ENCODE data around the gene RARA. TPM values are rescaled to one million over a fixed set of nuclear protein-coding genes. Genes with fewer than 3 reads are reported as not detected.
"Not testable (repeated sequence)": the region's sequence is repeated elsewhere in the genome, so short reads cannot be mapped to it uniquely, and the experiment has no call there.

Gene RARA
- total RNA-seq, 2 donors from 2014 or later = 43.7 to 61.9 TPM

DNA sequence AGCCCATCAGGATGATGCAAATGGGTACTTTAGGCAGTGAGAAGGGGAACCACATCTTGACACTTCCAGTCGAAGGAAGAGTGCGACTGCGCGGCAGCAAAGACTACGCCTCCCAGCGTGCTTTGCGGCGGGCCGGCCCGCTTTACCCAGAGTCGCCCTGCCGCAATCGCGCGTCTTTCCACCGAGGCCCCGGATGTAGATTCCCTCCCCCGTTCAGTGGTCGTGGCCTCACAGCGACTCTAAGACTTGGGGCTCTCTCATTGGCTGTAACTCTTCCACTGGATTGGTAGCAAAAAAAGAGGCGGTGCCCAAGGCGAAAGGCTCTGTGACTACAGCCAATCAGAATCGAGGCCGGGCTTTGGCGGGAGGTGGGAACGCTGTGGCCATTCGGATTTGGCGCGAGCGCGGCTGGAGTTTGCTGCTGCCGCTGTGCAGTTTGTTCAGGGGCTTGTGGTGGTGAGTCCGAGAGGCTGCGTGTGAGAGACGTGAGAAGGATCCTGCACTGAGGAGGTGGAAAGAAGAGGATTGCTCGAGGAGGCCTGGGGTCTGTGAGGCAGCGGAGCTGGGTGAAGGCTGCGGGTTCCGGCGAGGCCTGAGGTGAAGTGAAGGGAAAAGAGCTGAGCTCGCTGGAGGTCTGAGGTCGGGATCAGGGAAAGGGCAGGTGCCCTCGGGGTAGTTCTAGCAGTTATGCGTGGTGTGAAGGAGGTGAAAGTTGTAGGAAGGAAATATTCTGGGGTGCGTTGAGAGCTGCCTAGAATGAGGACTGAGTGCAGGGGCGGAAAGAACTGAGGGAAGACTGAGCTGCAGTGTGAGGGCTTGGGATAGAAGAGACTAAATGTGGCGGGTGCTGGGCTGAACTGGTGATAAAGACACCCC, 21.2 kb upstream of the RARA start, which contains the start of gene CDC6:
Gene CDC6 (plus strand): TSS at position 386 of the 876 bp plus-strand sequence. CDS start 1,542 bp downstream, outside the sequence.
- Mint-ChIP-seq H3K27ac (peak within 1 kb of the TSS; percentile 97), H3K36me3 (ENCODE audit: low read depth) (peaks cover 59% of the 10 kb centered on the region), H3K4me1 (peaks cover 35% of the 10 kb centered on the region), H3K27me3 (no peaks in the 10 kb centered on the region), H3K4me3 (peak within 1 kb of the TSS; percentile 99), H3K9me3 (no peaks in the 10 kb centered on the region)
- peak; percentile 89 for ATAC-seq (replicated peaks)

DNA sequence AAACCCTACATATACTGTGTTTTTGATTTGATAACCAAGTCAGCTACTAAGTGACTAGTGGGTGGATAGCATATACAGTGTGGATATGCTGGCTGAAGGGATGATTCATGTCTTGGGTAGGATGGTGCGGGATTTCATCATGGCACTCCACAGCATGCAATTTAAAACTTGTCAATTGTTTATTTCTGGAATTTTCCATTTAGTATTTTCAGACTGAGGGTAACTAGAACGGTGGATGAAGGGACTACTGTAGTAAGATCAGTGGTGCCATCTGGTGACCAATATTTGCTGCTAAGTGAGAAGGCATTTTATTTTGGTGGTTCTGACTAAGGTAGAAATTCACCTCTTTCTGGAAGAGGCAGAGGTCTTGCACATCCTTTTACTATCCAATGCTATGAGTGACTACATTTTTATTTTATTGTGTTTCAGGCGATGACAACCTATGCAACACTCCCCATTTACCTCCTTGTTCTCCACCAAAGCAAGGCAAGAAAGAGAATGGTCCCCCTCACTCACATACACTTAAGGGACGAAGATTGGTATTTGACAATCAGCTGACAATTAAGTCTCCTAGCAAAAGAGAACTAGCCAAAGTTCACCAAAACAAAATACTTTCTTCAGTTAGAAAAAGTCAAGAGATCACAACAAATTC, 18.2 kb upstream of the RARA start:
- Mint-ChIP-seq H3K4me3 (peak overlapping the region; percentile 99), H3K9me3 (no peaks in the 10 kb centered on the region), H3K27me3 (no peaks in the 10 kb centered on the region), H3K27ac (peak overlapping the region; percentile 34), H3K36me3 (ENCODE audit: low read depth) (peaks cover 83% of the 10 kb centered on the region), H3K4me1 (peaks cover 25% of the 10 kb centered on the region)
- no peak for ATAC-seq (replicated peaks)

DNA sequence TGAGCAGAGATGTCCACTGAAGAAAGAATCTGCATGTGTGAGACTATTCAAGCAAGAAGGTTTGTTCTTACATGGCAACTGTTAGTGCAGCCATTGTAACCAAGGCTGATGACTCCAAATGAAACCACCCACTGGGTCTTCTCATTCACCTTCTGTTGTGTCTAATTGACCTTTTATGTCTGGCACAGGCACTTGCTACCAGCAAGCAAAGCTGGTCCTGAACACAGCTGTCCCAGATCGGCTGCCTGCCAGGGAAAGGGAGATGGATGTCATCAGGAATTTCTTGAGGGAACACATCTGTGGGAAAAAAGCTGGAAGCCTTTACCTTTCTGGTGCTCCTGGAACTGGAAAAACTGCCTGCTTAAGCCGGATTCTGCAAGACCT, 17.7 kb upstream of the RARA start:
- no peak for ATAC-seq (replicated peaks)
- Mint-ChIP-seq H3K9me3 (no peaks in the 10 kb centered on the region), H3K4me3 (peak overlapping the region; percentile 99)

DNA sequence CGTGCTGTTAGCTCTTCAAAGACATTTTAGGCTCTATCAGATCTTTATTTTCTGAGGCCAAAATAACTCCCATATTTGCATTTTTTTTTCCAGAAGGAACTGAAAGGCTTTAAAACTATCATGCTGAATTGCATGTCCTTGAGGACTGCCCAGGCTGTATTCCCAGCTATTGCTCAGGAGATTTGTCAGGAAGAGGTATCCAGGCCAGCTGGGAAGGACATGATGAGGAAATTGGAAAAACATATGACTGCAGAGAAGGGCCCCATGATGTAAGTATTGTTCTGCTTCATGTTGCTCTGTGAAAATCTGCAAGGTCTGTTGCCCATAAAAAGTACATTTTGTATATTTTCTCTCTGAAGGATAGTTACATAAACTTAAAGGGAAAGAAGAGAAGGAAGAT, 15.6 kb upstream of the RARA start:
- peaks cover 18% of the 10 kb centered on the region for H3K4me1 Mint-ChIP-seq
- no peak overlapping the region for H3K4me3 Mint-ChIP-seq
- H3K36me3 Mint-ChIP-seq (ENCODE audit: low read depth) = peaks cover 99% of the 10 kb centered on the region
- no peaks in the 10 kb centered on the region for H3K27me3 Mint-ChIP-seq
- ATAC-seq (replicated peaks) = no peak
- no peak overlapping the region for H3K27ac Mint-ChIP-seq
- H3K9me3 Mint-ChIP-seq = no peaks in the 10 kb centered on the region

More for the DNA sequence above, 17.7 kb upstream of the RARA start:
- peaks cover 89% of the 10 kb centered on the region for H3K36me3 Mint-ChIP-seq (ENCODE audit: low read depth)
- no peaks in the 10 kb centered on the region for H3K27me3 Mint-ChIP-seq
- peaks cover 29% of the 10 kb centered on the region for H3K4me1 Mint-ChIP-seq
- H3K27ac Mint-ChIP-seq = peak overlapping the region; percentile 34

DNA sequence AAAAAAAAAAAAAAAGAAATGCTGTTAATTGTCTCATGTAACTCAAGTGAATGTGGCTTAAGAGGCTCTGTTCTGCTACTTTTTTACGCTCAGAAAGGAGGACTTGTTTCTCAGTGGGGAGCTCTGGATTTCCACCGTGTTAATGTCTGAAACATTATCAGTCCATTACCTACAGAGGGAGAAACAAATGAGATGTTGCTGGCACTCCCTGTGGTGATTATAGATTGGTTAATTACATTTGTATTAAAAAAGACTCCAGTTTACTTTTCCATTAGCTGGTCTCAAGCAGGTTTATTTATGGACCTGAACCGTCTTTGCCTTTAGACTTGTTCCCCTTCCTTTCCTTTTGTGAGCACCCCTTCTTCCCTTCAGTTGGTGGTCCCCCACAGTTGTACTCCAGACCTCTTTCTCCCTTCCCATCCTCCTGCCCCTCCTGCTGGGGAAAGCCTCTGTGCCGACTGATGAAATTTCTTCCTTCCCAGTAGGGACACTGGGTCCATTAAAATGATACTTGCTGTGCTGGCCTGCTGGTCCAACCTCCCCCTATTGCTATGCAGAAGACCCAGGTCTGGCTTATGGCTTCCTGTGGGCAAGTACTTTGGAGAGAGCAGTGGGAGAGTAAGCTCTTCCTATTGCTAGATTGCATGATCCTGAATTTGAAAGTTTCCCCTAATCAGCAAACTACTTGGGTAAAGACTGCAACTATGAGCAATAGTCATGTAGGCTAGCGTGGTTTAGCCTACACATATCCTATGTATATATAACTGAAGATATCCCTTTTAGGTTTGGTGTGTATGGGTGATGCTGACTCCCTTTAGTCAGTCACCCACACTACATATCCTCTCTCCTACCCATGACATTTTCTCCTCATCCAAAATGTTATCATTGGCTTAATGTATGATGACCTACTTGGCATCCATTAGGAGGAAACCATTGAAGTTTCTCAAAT, 13.2 kb upstream of the RARA start:
- Mint-ChIP-seq H3K4me1 (peaks cover 9% of the 10 kb centered on the region), H3K4me3 (peak overlapping the region; percentile 32), H3K27me3 (no peaks in the 10 kb centered on the region), H3K9me3 (no peaks in the 10 kb centered on the region), H3K36me3 (ENCODE audit: low read depth) (peaks cover 100% of the 10 kb centered on the region), H3K27ac (peak overlapping the region; percentile 39)
- peak; percentile 99 for ATAC-seq (replicated peaks)

DNA sequence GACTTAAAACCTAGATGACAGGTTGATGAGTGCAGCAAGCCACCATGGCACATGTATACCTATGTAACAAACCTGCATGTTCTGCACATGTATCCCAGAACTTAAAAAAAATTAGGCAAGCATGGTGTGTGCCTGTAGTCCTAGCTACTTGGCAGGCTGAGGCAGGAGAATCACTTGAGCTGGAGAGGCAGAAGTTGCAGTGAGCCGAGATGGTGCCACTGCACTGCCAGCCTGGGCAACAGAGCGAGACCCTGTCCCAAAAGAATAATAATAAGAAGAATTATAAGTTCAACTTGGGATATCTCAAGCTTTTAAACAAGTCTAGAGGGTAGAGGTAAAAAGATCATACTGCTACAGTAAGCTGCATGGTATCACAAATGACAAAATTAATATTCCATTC, 11.5 kb upstream of the RARA start:
- Mint-ChIP-seq H3K4me3 (no peak overlapping the region), H3K9me3 (no peaks in the 10 kb centered on the region), H3K27ac (no peak overlapping the region), H3K4me1 (peaks cover 6% of the 10 kb centered on the region), H3K27me3 (no peaks in the 10 kb centered on the region), H3K36me3 (ENCODE audit: low read depth) (peaks cover 100% of the 10 kb centered on the region)
- no peak for ATAC-seq (replicated peaks)

DNA sequence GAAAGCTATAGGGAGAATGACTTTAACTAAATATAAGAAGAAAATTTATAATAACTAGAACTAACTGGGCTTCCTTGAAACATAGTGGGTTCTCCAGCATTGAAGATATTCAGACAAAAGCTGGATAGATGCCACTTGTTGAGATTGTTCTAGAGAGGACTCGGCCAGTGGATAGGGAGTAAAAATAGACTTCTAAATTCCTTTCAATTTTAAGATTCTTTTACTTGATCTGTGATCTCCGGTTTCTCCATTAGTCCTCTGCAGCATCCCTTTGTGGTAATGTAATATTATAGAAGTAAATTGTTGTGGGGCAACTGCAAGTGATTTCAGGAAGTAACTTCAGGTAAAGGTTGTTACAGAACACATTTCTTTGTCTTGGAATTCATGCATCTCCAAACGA, 10.3 kb upstream of the RARA start:
- no peak for ATAC-seq (replicated peaks)
- H3K9me3 Mint-ChIP-seq = no peaks in the 10 kb centered on the region
- no peak overlapping the region for H3K27ac Mint-ChIP-seq
- no peaks in the 10 kb centered on the region for H3K27me3 Mint-ChIP-seq
- H3K4me3 Mint-ChIP-seq = no peak overlapping the region
- H3K36me3 Mint-ChIP-seq (ENCODE audit: low read depth) = peaks cover 100% of the 10 kb centered on the region
- H3K4me1 Mint-ChIP-seq = peaks cover 14% of the 10 kb centered on the region

DNA sequence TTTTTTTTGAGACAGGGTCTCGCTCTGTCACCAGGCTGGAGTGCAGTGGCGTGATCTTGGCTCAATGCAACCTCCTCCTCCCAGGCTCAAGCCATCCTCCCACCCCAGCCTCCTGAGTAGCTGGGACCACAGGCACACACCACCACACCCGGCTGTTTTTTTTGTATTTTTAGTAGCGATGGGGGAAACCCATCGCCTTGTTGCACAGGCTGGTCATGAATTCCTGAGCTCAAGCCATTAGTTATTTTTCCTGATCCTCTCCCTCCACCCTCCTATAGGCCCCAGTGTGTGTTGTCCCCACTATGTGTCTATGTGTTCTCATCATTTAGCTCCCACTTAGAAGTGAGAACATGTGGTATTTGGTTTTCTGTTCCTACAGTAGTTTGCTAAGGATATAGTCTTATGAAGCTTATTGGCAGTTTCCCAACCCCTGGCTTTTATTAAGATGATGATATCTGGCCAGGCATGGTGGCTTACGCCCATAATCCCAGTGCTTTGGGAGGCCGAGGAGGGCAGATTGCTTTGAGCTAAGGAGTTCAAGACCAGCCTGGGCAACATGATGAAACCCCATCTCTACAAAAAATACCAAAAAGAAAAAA, 9.7 kb upstream of the RARA start:
- not testable (repeated sequence) for H3K4me3 Mint-ChIP-seq; H3K27me3 Mint-ChIP-seq; ATAC-seq (replicated peaks); H3K9me3 Mint-ChIP-seq; H3K27ac Mint-ChIP-seq
- peaks cover 100% of the 10 kb centered on the region for H3K36me3 Mint-ChIP-seq (ENCODE audit: low read depth)
- peaks cover 19% of the 10 kb centered on the region for H3K4me1 Mint-ChIP-seq

DNA sequence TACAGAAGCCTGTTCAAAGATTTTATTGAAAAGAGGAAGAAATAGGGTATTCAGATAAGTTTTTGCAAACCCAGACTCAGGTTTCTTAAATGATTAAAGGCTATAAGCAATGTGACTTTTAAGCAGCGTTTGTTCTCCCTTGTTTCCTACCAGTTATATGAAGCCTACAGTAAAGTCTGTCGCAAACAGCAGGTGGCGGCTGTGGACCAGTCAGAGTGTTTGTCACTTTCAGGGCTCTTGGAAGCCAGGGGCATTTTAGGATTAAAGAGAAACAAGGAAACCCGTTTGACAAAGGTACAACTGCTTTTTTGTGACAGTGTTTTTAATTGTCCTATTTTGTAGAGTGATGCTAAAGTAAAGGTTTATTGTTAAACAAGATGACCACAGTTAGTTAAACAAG, 7.7 kb upstream of the RARA start:
- ATAC-seq (replicated peaks) = no peak
- H3K4me3 Mint-ChIP-seq = no peak overlapping the region
- no peaks in the 10 kb centered on the region for H3K9me3 Mint-ChIP-seq
- H3K27me3 Mint-ChIP-seq = no peaks in the 10 kb centered on the region
- H3K27ac Mint-ChIP-seq = no peak overlapping the region
- H3K36me3 Mint-ChIP-seq (ENCODE audit: low read depth) = peaks cover 80% of the 10 kb centered on the region
- peaks cover 16% of the 10 kb centered on the region for H3K4me1 Mint-ChIP-seq

DNA sequence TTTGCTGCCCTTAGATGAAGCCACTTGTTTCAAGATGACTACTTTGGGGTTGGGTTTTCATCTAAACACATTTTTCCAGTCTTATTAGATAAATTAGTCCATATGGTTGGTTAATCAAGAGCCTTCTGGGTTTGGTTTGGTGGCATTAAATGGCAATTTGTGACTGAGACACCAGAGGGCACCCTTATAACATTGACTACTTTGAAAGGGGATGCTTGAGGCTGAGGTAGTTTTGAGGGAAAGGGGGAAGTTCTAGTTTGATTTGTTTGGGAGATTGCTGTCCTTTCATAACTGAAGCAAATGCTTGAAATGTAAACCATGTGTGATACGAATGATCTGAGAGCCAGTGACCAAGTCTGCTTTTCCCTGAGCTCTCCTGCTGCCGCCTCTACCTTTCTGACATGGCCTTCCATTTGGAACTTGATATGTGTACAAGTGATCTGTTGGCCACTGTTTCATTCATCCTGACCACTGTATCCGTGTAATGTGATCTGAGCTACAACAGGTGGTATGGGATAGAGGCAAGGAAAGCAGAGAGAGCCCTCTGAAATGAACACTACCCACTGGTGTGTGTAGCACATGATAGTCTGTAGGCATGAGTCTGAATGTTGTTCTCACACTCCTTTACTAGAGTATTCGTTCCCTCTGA, 5.8 kb upstream of the RARA start:
- Mint-ChIP-seq H3K4me1 (peaks cover 16% of the 10 kb centered on the region), H3K36me3 (ENCODE audit: low read depth) (peaks cover 62% of the 10 kb centered on the region), H3K4me3 (no peak overlapping the region), H3K27me3 (no peaks in the 10 kb centered on the region), H3K9me3 (no peaks in the 10 kb centered on the region), H3K27ac (no peak overlapping the region)
- peak; percentile 49 for ATAC-seq (replicated peaks)

DNA sequence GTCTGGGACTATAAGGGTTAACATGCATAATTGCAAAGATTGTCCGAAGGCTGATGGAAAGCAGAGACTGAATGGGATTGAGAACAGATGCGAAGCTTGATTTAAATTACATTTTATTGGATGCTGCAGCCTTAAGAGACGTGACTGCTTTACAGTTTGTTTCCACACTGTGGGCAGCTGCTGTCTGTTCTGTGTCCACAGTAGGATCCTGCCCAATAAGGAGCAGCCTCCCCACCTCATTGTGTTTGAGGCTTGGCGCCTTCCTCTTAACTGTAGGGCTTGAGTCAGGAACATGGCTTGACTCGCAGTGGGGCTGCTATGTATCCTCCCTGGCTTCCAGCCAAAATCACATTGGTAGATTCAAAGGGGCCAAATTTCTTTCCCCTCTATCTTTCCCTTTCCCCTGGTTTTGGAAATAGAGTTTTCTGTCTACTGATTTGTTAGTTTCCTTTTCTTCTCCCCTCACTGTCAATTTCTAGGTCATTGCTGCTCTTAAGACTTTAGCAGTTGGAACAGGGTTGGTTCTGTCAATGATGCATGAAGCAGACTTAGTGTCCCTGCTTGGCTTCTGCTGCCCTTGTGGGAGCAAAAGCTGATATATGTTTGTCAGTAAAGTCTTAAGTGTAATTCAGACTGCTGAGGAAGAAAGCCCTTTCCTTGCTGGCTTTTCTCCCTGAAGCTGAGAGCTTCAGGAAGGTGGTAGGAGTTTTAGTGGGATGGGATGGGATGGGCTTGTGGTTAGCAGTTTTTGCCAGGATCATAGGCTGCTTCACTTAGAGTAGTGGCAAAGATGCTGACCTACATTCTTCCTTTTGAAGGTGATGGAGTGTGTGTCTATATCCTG, 5.0 kb upstream of the RARA start:
- no peak for ATAC-seq (replicated peaks)
- Mint-ChIP-seq H3K27ac (peak overlapping the region; percentile 52), H3K36me3 (ENCODE audit: low read depth) (peaks cover 54% of the 10 kb centered on the region), H3K4me3 (no peak overlapping the region), H3K9me3 (no peaks in the 10 kb centered on the region), H3K4me1 (peaks cover 16% of the 10 kb centered on the region), H3K27me3 (no peaks in the 10 kb centered on the region)

DNA sequence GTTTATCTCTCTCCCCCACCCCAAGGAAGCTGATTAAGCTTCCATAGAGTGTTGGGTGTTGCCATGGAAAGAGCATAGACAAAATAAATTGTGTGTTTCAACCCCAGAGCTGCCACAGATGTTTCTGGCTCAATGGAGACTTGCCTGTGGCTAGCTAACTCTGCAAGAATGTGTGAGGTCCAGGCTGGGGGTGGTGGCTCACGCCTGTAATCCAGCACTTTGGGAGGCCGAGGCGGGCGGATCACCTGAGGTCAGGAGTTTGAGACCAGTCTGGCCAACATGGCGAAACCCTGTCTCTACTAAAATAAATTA, 4.5 kb upstream of the RARA start:
- not testable (repeated sequence) for ATAC-seq (replicated peaks); H3K27me3 Mint-ChIP-seq; H3K27ac Mint-ChIP-seq; H3K4me3 Mint-ChIP-seq; H3K9me3 Mint-ChIP-seq
- peaks cover 48% of the 10 kb centered on the region for H3K36me3 Mint-ChIP-seq (ENCODE audit: low read depth)
- peaks cover 16% of the 10 kb centered on the region for H3K4me1 Mint-ChIP-seq

DNA sequence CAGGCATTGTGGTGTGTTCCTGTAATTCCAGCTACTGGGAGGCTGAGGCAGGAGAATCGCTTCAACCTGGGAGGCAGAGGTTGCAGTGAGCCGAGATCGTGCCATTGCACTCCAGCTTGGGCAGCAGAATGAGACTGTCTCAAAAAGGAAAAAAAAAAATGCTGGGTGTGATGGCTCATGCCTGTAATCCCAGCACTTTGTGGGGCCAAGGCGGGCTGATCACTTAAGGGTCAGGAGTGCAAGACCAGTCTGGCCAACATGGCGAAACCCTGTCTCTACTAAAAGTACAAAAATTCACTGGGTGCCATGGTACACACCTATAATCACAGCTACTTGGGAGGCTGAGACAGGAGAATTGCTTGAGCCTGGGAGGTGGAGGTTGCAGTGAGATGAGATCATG, 4.1 kb upstream of the RARA start:
- Mint-ChIP-seq H3K4me1 (peaks cover 16% of the 10 kb centered on the region), H3K36me3 (ENCODE audit: low read depth) (peaks cover 45% of the 10 kb centered on the region)
- H3K4me3 Mint-ChIP-seq; ATAC-seq (replicated peaks); H3K27ac Mint-ChIP-seq; H3K27me3 Mint-ChIP-seq; H3K9me3 Mint-ChIP-seq: not testable (repeated sequence)
